ENCODE measurements around the gene HIGD2A. TPM values are rescaled to one million over a fixed set of nuclear protein-coding genes. Genes with fewer than 3 reads are reported as not detected.

HIGD2A gene
- total RNA-seq, 5 donors from 2014 or later (not counting 1 experiment from before 2014, with no cell fraction given): 88.5 to 117 (median 95.4) TPM

DNA sequence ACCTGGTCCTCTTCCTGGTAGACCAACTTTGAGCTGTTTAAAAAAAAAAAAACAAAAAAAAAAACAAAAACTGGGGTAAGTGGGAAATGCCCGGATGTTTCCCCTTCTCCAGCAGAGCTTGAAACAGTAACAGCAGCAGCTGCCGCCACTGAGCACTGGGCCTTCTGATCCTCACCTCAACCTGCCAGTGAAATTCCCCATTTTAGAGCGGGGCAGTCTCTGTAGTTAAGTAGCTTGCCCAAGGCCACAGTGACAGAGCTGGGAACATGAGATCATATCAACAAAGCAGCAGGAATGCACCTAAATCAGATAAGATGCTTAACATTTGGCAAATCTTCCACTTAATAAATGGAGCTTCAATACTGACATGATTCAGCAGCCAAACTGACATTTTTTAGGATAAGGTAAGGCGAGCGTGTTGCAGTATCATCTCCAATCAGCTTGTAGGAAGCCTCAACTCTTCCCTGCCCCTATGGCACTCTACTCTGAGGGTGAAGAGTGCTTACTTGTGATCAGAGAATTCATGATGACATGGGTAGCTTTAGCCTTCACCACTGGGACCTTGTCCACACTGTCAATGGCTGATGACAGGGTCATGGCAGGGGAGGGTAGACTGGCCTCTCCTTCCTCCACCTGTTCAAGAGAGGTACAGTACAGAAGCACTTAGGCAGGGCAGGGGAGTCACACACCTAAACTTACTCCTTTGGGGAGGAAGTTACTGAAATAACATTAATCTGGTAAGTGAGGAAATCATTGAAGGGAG, 36.3 kb upstream of the HIGD2A start:
- Histone ChIP-seq H3K9me3 (no peaks in the 10 kb centered on the region), H3K4me1 (ENCODE audit: control insufficient read depth in 1 of 2, extremely low read depth in 1 of 2, insufficient read depth in 2 of 2, low read length in 2 of 2) (peaks cover 0 to 6% of the 10 kb centered on the region in 2 experiments), H3K27ac (ENCODE audit: low read length) (no peak overlapping the region), H3K36me3 (ENCODE audit: control insufficient read depth in 2 of 2, extremely low read depth in 1 of 2, insufficient read depth in 1 of 2, low read length in 1 of 2) (peaks cover 10 to 85% of the 10 kb centered on the region in 2 donors), H3K4me3 (ENCODE audit: control insufficient read depth in 1 of 2, extremely low read depth in 1 of 2, low read length in 1 of 2) (no peak overlapping the region), H3K27me3 (replicated peaks in 1 of 2; ENCODE audit: control insufficient read depth in 2 of 2, extremely low read depth in 1 of 2, insufficient read depth in 2 of 2, low read length in 1 of 2) (no peaks in the 10 kb centered on the region)
- ChIA-PET POLR2A (no interaction called here), CTCF (interaction anchor here (0.6 to 1.3 kb wide), 4 partner anchors 9 to 1008 kb away, joined by 3 to 6 read pairs (median 3); partner anchors contain the start of gene KIAA1191 (in 1 of the 2))
- peaks cover 28 to 32% (median 28%) of the 10 kb centered on the region in 3 donors for H3K4me1 Mint-ChIP-seq
- peaks cover 63% of the 10 kb centered on the region for H3K36me3 Mint-ChIP-seq
- ATAC-seq (replicated peaks in 1 of 4) (no peak), DNase-seq (no peak)
- WGBS (ENCODE audit: insufficient coverage): 100% methylated on average over 2 of the region's 5 CpGs
- no peaks in the 10 kb centered on the region for H3K27me3 Mint-ChIP-seq
- H3K9me3 Mint-ChIP-seq: no peaks in the 10 kb centered on the region
- H3K27ac Mint-ChIP-seq: peak overlapping the region; percentile 28 to 35
- no peak overlapping the region for H3K4me3 Mint-ChIP-seq

- peak overlapping the region in 1 of 2 donors; percentile 6 for H3K27ac Mint-ChIP-seq
- Histone ChIP-seq H3K4me3 (ENCODE audit: control insufficient read depth in 1 of 2, extremely low read depth in 1 of 2, low read length in 1 of 2) (no peak overlapping the region), H3K9me3 (no peaks in the 10 kb centered on the region), H3K4me1 (ENCODE audit: control insufficient read depth in 1 of 2, extremely low read depth in 1 of 2, insufficient read depth in 2 of 2, low read length in 2 of 2) (peaks cover 0 to 6% of the 10 kb centered on the region in 2 experiments), H3K27me3 (replicated peaks in 1 of 2; ENCODE audit: control insufficient read depth in 2 of 2, extremely low read depth in 1 of 2, insufficient read depth in 2 of 2, low read length in 1 of 2) (no peaks in the 10 kb centered on the region), H3K36me3 (ENCODE audit: control insufficient read depth in 2 of 2, extremely low read depth in 1 of 2, insufficient read depth in 1 of 2, low read length in 1 of 2) (peaks cover 10 to 82% of the 10 kb centered on the region in 2 donors), H3K27ac (ENCODE audit: low read length) (no peak overlapping the region)
- H3K9me3 Mint-ChIP-seq: no peaks in the 10 kb centered on the region
- H3K4me1 Mint-ChIP-seq: peaks cover 38 to 42% (median 39%) of the 10 kb centered on the region in 3 donors
- no peak overlapping the region for H3K4me3 Mint-ChIP-seq
- POLR2A ChIA-PET: no interaction called here
- ATAC-seq (replicated peaks in 1 of 4) (no peak), DNase-seq (no peak)
- H3K27me3 Mint-ChIP-seq: no peaks in the 10 kb centered on the region
- WGBS (ENCODE audit: insufficient coverage): 100% methylated on average over 4 of the region's 4 CpGs
- CTCF ChIA-PET: no interaction called here
- H3K36me3 Mint-ChIP-seq: peaks cover 61% of the 10 kb centered on the region
These were observed 35.0 kb upstream of the HIGD2A start for GRCh38 chr5:176353533-176353932.

DNA sequence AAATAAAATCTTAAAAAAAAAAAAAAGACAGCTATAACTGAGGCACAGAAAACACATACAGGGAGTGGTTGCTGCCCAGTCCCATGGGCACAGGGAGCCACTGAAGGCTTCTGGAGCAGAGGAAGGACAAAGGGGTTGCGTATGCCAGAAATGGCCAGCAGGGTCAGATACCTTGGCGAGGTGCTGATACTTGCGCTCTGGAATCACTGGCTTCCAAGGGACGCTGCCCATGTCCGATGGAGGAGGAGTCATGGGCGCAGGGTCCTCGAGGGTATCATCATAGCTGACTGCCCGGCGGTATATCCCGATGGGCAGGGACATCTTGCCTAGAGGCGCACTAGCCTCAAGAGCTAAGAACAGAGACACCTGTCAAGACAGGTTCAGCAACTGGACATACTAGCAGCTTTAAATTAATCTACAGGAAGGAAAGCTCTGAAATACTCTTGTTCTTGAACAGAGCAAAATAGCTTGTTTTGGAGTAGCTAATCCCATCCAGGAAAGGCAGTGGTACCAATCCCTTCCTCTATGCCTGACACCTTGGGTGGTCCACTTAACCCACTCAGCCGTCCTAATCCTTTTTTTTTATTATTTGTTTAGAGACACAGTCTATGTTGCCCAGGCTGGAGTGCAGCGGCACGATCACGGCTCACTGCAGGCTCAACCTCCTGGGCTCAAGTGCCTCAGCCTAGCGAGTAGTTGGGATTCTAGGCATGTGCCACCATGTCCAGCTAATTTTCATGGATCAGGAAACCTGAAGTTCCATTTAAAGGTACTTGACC, 33.0 kb upstream of the HIGD2A start:
- no peaks in the 10 kb centered on the region for H3K27me3 Mint-ChIP-seq
- no peak overlapping the region for H3K4me3 Mint-ChIP-seq
- H3K9me3 Mint-ChIP-seq: no peaks in the 10 kb centered on the region
- DNase-seq (no peak), ATAC-seq (replicated peaks in 1 of 4) (no peak)
- peaks cover 5 to 68% of the 10 kb centered on the region in 2 donors for H3K36me3 ChIP-seq (ENCODE audit: control insufficient read depth in 2 of 2, extremely low read depth in 1 of 2, insufficient read depth in 1 of 2, low read length in 1 of 2)
- no peak overlapping the region for H3K27ac Mint-ChIP-seq
- H3K36me3 Mint-ChIP-seq: peaks cover 44% of the 10 kb centered on the region
- no peaks in the 10 kb centered on the region for H3K27me3 ChIP-seq (replicated peaks in 1 of 2; ENCODE audit: control insufficient read depth in 2 of 2, extremely low read depth in 1 of 2, insufficient read depth in 2 of 2, low read length in 1 of 2)
- no peaks in the 10 kb centered on the region for H3K9me3 ChIP-seq
- H3K27ac ChIP-seq (ENCODE audit: low read length): no peak overlapping the region
- H3K4me1 ChIP-seq (ENCODE audit: control insufficient read depth in 1 of 2, extremely low read depth in 1 of 2, insufficient read depth in 2 of 2, low read length in 2 of 2): peaks cover 3 to 19% of the 10 kb centered on the region in 2 experiments
- H3K4me3 ChIP-seq (ENCODE audit: control insufficient read depth in 1 of 2, extremely low read depth in 1 of 2, low read length in 1 of 2): no peak overlapping the region
- H3K4me1 Mint-ChIP-seq: peaks cover 42 to 49% (median 45%) of the 10 kb centered on the region in 3 donors
- CTCF ChIA-PET: interaction anchor here in 1 of 2 donors (0.5 kb wide), 1 partner anchor 170 kb away, joined by 10 read pairs; no protein-coding TSS in a partner anchor
- 96% methylated on average over 14 of the region's 16 CpGs for WGBS (ENCODE audit: insufficient coverage)
- POLR2A ChIA-PET: no interaction called here

GRCh38 chr5:176356179-176356566, 32.4 kb upstream of the HIGD2A start:
- H3K36me3 Mint-ChIP-seq: peaks cover 42% of the 10 kb centered on the region
- Histone ChIP-seq H3K36me3 (ENCODE audit: control insufficient read depth in 2 of 2, extremely low read depth in 1 of 2, insufficient read depth in 1 of 2, low read length in 1 of 2) (peaks cover 5 to 64% of the 10 kb centered on the region in 2 donors), H3K27me3 (replicated peaks in 1 of 2; ENCODE audit: control insufficient read depth in 2 of 2, extremely low read depth in 1 of 2, insufficient read depth in 2 of 2, low read length in 1 of 2) (no peaks in the 10 kb centered on the region), H3K9me3 (no peaks in the 10 kb centered on the region), H3K27ac (ENCODE audit: low read length) (no peak overlapping the region), H3K4me1 (ENCODE audit: control insufficient read depth in 1 of 2, extremely low read depth in 1 of 2, insufficient read depth in 2 of 2, low read length in 2 of 2) (peaks cover 6 to 25% of the 10 kb centered on the region in 2 experiments), H3K4me3 (ENCODE audit: control insufficient read depth in 1 of 2, extremely low read depth in 1 of 2, low read length in 1 of 2) (no peak overlapping the region)
- WGBS (ENCODE audit: insufficient coverage): no CpG with 5 or more reads among the region's 3 CpGs
- DNase-seq: no peak
- no peaks in the 10 kb centered on the region for H3K27me3 Mint-ChIP-seq
- CTCF ChIA-PET: no interaction called here
- no peak for ATAC-seq (replicated peaks in 1 of 4)
- no peak overlapping the region for H3K27ac Mint-ChIP-seq
- H3K4me3 Mint-ChIP-seq: no peak overlapping the region
- peaks cover 45 to 49% (median 47%) of the 10 kb centered on the region in 3 donors for H3K4me1 Mint-ChIP-seq
- POLR2A ChIA-PET: no interaction called here
- no peaks in the 10 kb centered on the region for H3K9me3 Mint-ChIP-seq

DNA sequence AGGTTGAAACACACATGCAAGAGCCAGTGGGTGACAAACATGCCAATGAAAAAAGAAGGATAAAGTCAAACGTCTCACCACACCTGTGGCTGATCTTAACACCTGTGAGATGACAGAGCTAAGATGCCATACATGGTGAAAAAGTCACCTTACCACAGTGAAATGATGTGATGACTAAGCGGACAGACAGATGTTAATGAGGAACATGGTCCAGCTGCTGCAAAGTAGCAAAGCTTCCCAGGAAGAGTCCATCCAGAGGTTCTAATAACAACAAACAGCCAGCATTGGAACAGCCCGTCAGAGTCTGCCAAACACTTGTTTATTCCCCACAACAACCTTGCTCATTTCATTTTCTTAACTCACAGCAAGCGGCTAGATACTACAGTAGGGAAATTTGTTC, 28.9 kb upstream of the HIGD2A start:
- DNase-seq (no peak), ATAC-seq (replicated peaks in 1 of 4) (no peak)
- no peak overlapping the region for H3K4me3 ChIP-seq (ENCODE audit: control insufficient read depth in 1 of 2, extremely low read depth in 1 of 2, low read length in 1 of 2)
- ChIA-PET POLR2A (interaction anchor here (0.5 to 0.6 kb wide), 3 partner anchors 8 to 1761 kb away, joined by 3 read pairs; no protein-coding TSS in a partner anchor), CTCF (interaction anchor here (0.6 to 0.9 kb wide), 2 partner anchors 36 to 292 kb away, joined by 3 to 4 read pairs; no protein-coding TSS in a partner anchor)
- no peaks in the 10 kb centered on the region for H3K27me3 Mint-ChIP-seq
- H3K27ac Mint-ChIP-seq: peak overlapping the region in 1 of 2 donors; percentile 42
- H3K9me3 Mint-ChIP-seq: no peaks in the 10 kb centered on the region
- H3K36me3 ChIP-seq (ENCODE audit: control insufficient read depth in 2 of 2, extremely low read depth in 1 of 2, insufficient read depth in 1 of 2, low read length in 1 of 2): peaks cover 0 to 34% of the 10 kb centered on the region in 2 donors
- H3K36me3 Mint-ChIP-seq: peaks cover 22% of the 10 kb centered on the region
- peak overlapping the region; percentile 64 to 92 (median 77) for H3K4me3 Mint-ChIP-seq
- no peak overlapping the region for H3K27ac ChIP-seq (ENCODE audit: low read length)
- no peaks in the 10 kb centered on the region for H3K27me3 ChIP-seq (replicated peaks in 1 of 2; ENCODE audit: control insufficient read depth in 2 of 2, extremely low read depth in 1 of 2, insufficient read depth in 2 of 2, low read length in 1 of 2)
- H3K4me1 Mint-ChIP-seq: peaks cover 31 to 48% (median 43%) of the 10 kb centered on the region in 3 donors
- no CpG with 5 or more reads among the region's 4 CpGs for WGBS (ENCODE audit: insufficient coverage)
- H3K9me3 ChIP-seq: no peaks in the 10 kb centered on the region
- H3K4me1 ChIP-seq (ENCODE audit: control insufficient read depth in 1 of 2, extremely low read depth in 1 of 2, insufficient read depth in 2 of 2, low read length in 2 of 2): peaks cover 14 to 38% of the 10 kb centered on the region in 2 experiments

DNA sequence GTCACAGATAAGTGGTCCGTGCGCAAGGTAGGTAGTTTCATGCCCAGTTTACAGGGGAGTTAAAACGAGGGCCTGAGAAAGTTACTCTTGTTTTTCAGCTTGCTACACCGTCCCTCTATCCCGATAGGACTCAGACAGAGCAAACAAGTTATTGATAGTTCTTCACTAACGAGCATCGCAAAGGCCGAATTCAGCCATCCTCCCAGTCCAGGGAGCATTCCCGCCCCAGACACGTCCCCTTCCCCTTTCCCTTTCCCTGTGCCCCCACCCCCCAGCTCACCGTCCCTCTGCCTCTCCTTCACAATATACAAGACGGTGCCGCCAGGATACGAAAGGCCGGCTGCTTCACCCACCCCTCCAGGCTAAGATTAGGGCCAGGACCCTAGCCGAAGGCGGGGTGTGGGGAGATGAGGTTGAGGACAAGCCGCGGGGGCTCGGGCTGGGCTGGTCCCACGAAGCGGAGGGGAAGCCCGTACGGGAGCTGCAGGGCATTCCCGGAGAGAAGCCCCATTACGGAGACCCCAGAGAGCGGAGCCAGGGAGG, 27.6 kb upstream of the HIGD2A start:
- peaks cover 17% of the 10 kb centered on the region for H3K36me3 Mint-ChIP-seq
- Histone ChIP-seq H3K27me3 (replicated peaks in 1 of 2; ENCODE audit: control insufficient read depth in 2 of 2, extremely low read depth in 1 of 2, insufficient read depth in 2 of 2, low read length in 1 of 2) (no peaks in the 10 kb centered on the region), H3K4me3 (ENCODE audit: control insufficient read depth in 1 of 2, extremely low read depth in 1 of 2, low read length in 1 of 2) (peak overlapping the region; percentile 92 to 95), H3K27ac (ENCODE audit: low read length) (peak overlapping the region; percentile 72), H3K4me1 (ENCODE audit: control insufficient read depth in 1 of 2, extremely low read depth in 1 of 2, insufficient read depth in 2 of 2, low read length in 2 of 2) (peaks cover 14 to 39% of the 10 kb centered on the region in 2 experiments), H3K36me3 (ENCODE audit: control insufficient read depth in 2 of 2, extremely low read depth in 1 of 2, insufficient read depth in 1 of 2, low read length in 1 of 2) (peaks cover 0 to 24% of the 10 kb centered on the region in 2 donors), H3K9me3 (no peaks in the 10 kb centered on the region)
- H3K9me3 Mint-ChIP-seq: no peaks in the 10 kb centered on the region
- CTCF ChIA-PET: interaction anchor here in 1 of 2 donors (1.5 to 2.2 kb wide), 2 partner anchors 9 to 28 kb away, joined by 6 to 12 read pairs; partner anchors contain the start of genes HIGD2A and NOP16
- POLR2A ChIA-PET: interaction anchor here in 1 of 2 donors (0.5 kb wide), 1 partner anchor 120 kb away, joined by 3 read pairs; no protein-coding TSS in a partner anchor
- WGBS (ENCODE audit: insufficient coverage): 5% methylated on average over 19 of the region's 27 CpGs
- peaks cover 32 to 44% (median 38%) of the 10 kb centered on the region in 3 donors for H3K4me1 Mint-ChIP-seq
- H3K4me3 Mint-ChIP-seq: peak overlapping the region; percentile 92 to 98 (median 98)
- H3K27me3 Mint-ChIP-seq: no peaks in the 10 kb centered on the region
- peak overlapping the region; percentile 95 to 99 for H3K27ac Mint-ChIP-seq
- peak in 2 of 35 experiments; percentile 3 to 16 for DNase-seq
- ATAC-seq (replicated peaks in 1 of 4): no peak

Measured in T-cell (primary cell).